ENCODE data around the gene KCNF1.

Gene KCNF1

GRCh38 chr2:10941383-10941782, 29.6 kb downstream of the KCNF1 start (continued):
- TF ChIP-seq TSHZ2 (CRISPR knock-in tag; IDR thresholded peaks at IDR 0.05) (no peak), BACH2 (CRISPR knock-in tag; IDR thresholded peaks at IDR 0.05; ENCODE audit: borderline replicate concordance) (no peak)

- ATAC-seq = no peak
- no peak for TF ChIP-seq ISL1 (CRISPR knock-in tag; IDR thresholded peaks at IDR 0.05)
- TF ChIP-seq PPARA (CRISPR knock-in tag; IDR thresholded peaks at IDR 0.05; ENCODE audit: borderline replicate concordance) = no peak
- TF ChIP-seq CSDC2 (CRISPR knock-in tag; IDR thresholded peaks at IDR 0.05) = no peak
- TF ChIP-seq ESRRG (CRISPR knock-in tag; IDR thresholded peaks at IDR 0.05) = no peak
- TF ChIP-seq PATZ1 (CRISPR knock-in tag; IDR thresholded peaks at IDR 0.05; ENCODE audit: borderline replicate concordance) = no peak
- no peak for TF ChIP-seq RARB (CRISPR knock-in tag; IDR thresholded peaks at IDR 0.05)
- no peak for TF ChIP-seq ARNTL (CRISPR knock-in tag; IDR thresholded peaks at IDR 0.05; ENCODE audit: borderline replicate concordance, low read depth)
- no peak for TF ChIP-seq GLIS3 (CRISPR knock-in tag; IDR thresholded peaks at IDR 0.05)
- TF ChIP-seq TSHZ2 (CRISPR knock-in tag; IDR thresholded peaks at IDR 0.05) = no peak
- no peak for TF ChIP-seq ZNF70 (CRISPR knock-in tag; IDR thresholded peaks at IDR 0.05)
- TF ChIP-seq OSR1 (CRISPR knock-in tag; IDR thresholded peaks at IDR 0.05) = no peak
- TF ChIP-seq CREB5 (CRISPR knock-in tag; IDR thresholded peaks at IDR 0.05; ENCODE audit: low read depth) = no peak
- no peak for TF ChIP-seq POU6F1 (CRISPR knock-in tag; IDR thresholded peaks at IDR 0.05; ENCODE audit: borderline replicate concordance, low read depth)
- no peak for TF ChIP-seq ZFP30 (CRISPR knock-in tag; IDR thresholded peaks at IDR 0.05)
- TF ChIP-seq TCF4 (CRISPR knock-in tag; IDR thresholded peaks at IDR 0.05; ENCODE audit: borderline replicate concordance) = no peak
These were observed 33.1 kb downstream of the KCNF1 start for GRCh38 chr2:10944799-10945198.

- no peak for ATAC-seq
- TF ChIP-seq ZFP30 (CRISPR knock-in tag; IDR thresholded peaks at IDR 0.05) (no peak), TCF4 (CRISPR knock-in tag; IDR thresholded peaks at IDR 0.05; ENCODE audit: borderline replicate concordance) (no peak), OSR1 (CRISPR knock-in tag; IDR thresholded peaks at IDR 0.05) (no peak), TSHZ2 (CRISPR knock-in tag; IDR thresholded peaks at IDR 0.05) (no peak), TOX (CRISPR knock-in tag; IDR thresholded peaks at IDR 0.05; ENCODE audit: borderline replicate concordance) (no peak), ZNF8 (CRISPR knock-in tag; IDR thresholded peaks at IDR 0.05) (no peak), ZNF565 (CRISPR knock-in tag; conservative IDR thresholded peaks at IDR 0.05; ENCODE audit: low read depth) (no peak), PPARA (CRISPR knock-in tag; IDR thresholded peaks at IDR 0.05; ENCODE audit: borderline replicate concordance) (no peak), CREB5 (CRISPR knock-in tag; IDR thresholded peaks at IDR 0.05; ENCODE audit: low read depth) (no peak)
These were observed 34.7 kb downstream of the KCNF1 start for GRCh38 chr2:10946394-10946793.

Measured in SK-N-SH treated with all-trans-retinoic acid at 6 μM for 48 hours (cell line).